Right cardiac atrium (tissue), 5 donors: ENCODE data around the gene BCL6. TPM values are rescaled to one million over a fixed set of nuclear protein-coding genes. Genes with fewer than 3 reads are reported as not detected.

Source experiments
- ATAC-seq, 2 donors: fragments of 200-7000 bp; cut with Tn5 transposase; one replicate each; pipeline versions ENCODE4 v1.8.0 to v1.9.1; 2020; ENCODE audit warnings: moderate library complexity in 2 of 2, mild to moderate bottlenecking in 1 of 2
- DNase-seq, 3 donors: peaks; one replicate each; pipeline ENCODE4 v3.0.0-alpha.2; 2020
- H3K27ac ChIP-seq: one replicate; pipeline ENCODE4 v1.5.1; 2013; ENCODE audit warnings: mild to moderate bottlenecking, low read length, control low read depth, moderate library complexity
- H3K27me3 ChIP-seq: one replicate; pipeline ENCODE4 v1.6.1; 2013; ENCODE audit not compliant: control insufficient read depth, insufficient read depth
- H3K4me1 ChIP-seq: one replicate; pipeline ENCODE4 v1.6.1; 2013; ENCODE audit warnings: low read length; ENCODE audit not compliant: control insufficient read depth, insufficient read depth
- H3K4me3 ChIP-seq: one replicate; pipeline ENCODE4 v1.5.1; 2013; ENCODE audit warnings: low read length, control low read depth
- H3K9me3 ChIP-seq: one replicate; pipeline ENCODE4 v1.6.1; 2013; ENCODE audit warnings: low read length; ENCODE audit not compliant: control insufficient read depth
- WGBS: extraction: QIAGEN DNeasy Blood & Tissue Kit; methylation state at CpG from one replicate; pipeline ENCODE4 v1.1.7; 2013; 5-methylcytosine and 5-hydroxymethylcytosine counted together
- intact Hi-C, 4 donors: fragments of 100-400 bp; cut with DNase I; formaldehyde crosslinking; loops; one replicate each; pipeline versions ENCODE4 v1.11.0 to v1.14.0; 2022 to 2023
- polyA plus RNA-seq: library from polyadenylated mRNA; stranded (reverse); fragments of 200-250 nt; gene quantifications from one replicate; pipeline ENCODE4 v1.2.3, GENCODE V29; 2013
- total RNA-seq, 4 donors: library from RNA; stranded (reverse); fragmentation: NEBNext Ultra II Directional; extraction: Animal tissue kit (Norgen Biotek cat#: 25700); gene quantifications; one replicate each; pipeline ENCODE4 v1.2.1, GENCODE V29; 2021
- donor health status: healthy with polysubstance abuse.
- donor health status: DM: no; HTN: yes; CAD: no.
- donor health status: DM: no; HTN: no; CAD: no.
- donor health status: DM: no; HTN: yes; CAD: no; lungs with severe emphysema.
- donor health status: DM: yes; HTN: yes; CAD: no.

The BCL6 gene
- total and polyA plus RNA-seq, 5 donors, result 45.8 to 77.3 (median 70.5) TPM

DNA sequence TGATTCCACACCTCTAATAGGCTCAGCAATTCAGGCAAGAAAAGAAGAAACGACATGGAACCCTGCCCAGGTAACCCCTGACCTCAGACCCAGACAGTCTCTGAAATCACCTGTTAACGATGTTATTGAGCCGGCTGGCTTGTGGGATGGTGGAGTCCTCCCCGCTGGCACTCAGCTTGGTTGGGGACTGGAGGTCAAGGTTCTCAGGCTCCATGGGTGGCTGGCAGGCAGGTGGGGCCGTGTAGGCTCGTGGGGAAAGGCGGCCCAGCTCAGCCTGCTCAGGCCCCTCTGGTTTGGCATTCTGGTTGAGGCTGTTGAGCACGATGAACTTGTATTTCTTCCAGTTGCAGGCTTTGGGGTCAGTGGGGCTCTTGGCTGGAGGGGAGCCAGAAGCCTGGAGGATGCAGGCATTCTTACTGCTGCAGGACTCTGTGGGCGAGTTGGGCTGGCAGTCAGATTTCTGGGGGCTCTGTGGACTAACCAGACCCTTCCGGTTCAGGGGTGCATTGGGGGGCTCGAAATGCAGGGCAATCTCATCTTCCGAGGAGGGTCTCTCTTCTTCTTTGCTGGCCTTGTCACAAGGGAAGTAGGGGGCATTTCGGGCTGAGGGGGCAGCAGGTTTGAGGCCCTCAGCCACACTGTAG, 16.2 kb downstream of the BCL6 start:
- H3K4me1 ChIP-seq, result no peaks in the 10 kb centered on the region
- intact Hi-C loops, result no loop called here

DNA sequence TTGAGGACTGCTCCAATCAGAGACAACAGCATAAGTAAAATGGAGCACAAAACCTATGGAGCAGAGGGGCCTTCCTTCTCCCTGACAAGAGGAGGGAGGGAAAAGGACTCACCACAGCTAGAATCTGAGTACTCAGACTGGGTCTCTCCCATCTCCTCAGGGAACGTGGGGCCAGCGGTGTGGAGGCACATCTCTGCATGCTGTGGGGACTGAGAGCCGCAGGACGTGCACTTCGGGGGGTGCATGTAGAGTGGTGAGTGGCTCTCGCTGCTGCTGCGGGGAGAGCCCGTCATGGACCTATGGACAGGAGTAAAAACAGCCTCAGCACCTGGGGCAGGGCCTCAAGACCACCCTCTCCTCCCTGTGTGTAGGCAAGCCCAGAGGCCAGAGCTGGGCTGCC, 17.0 kb downstream of the BCL6 start:
- 96% methylated on average over 8 of the region's 8 CpGs for WGBS
- intact Hi-C loops, result no loop called here
- DNase-seq, result peak in 1 of 3 donors; percentile 37

More for the DNA sequence above, 16.2 kb downstream of the BCL6 start:
- DNase-seq, result peak in 2 of 3 donors; percentile 38 to 55
- Histone ChIP-seq H3K27me3 (no peaks in the 10 kb centered on the region), H3K27ac (no peak overlapping the region), H3K4me3 (no peak overlapping the region), H3K9me3 (no peaks in the 10 kb centered on the region)
- ATAC-seq, result no peak
- WGBS, result 89% methylated on average over 13 of the region's 13 CpGs

DNA sequence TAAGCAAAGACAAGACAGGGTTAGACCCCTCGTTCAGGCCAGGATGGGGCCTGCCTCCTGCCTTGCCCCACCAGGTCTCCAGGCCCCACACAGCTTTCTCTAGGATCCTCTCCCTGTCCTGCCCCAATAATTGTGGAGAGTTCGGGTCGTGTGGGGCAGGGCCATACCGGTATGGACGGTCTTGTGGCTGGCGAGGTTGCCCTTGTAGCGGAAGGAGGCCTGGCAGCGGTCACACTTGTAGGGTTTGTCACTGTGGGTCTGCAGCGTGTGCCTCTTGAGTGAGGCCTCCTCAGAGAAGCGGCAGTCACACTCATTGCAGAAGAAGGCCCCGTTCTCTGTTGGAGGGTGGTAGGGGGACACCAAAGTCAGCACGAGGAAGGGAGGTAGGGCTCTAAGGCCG, 18.7 kb downstream of the BCL6 start:
- intact Hi-C loops, result no loop called here
- DNase-seq (peak in 1 of 3 donors; percentile 41), ATAC-seq (no peak)
- no peaks in the 10 kb centered on the region for H3K9me3 ChIP-seq
- no peak overlapping the region for H3K27ac ChIP-seq
- no peaks in the 10 kb centered on the region for H3K4me1 ChIP-seq
- no peaks in the 10 kb centered on the region for H3K27me3 ChIP-seq
- 93% methylated on average over 13 of the region's 13 CpGs for WGBS
- no peak overlapping the region for H3K4me3 ChIP-seq

More for the DNA sequence above, 17.0 kb downstream of the BCL6 start:
- Histone ChIP-seq H3K4me3 (no peak overlapping the region), H3K27me3 (no peaks in the 10 kb centered on the region), H3K27ac (no peak overlapping the region), H3K9me3 (no peaks in the 10 kb centered on the region), H3K4me1 (no peaks in the 10 kb centered on the region)
- no peak for ATAC-seq

DNA sequence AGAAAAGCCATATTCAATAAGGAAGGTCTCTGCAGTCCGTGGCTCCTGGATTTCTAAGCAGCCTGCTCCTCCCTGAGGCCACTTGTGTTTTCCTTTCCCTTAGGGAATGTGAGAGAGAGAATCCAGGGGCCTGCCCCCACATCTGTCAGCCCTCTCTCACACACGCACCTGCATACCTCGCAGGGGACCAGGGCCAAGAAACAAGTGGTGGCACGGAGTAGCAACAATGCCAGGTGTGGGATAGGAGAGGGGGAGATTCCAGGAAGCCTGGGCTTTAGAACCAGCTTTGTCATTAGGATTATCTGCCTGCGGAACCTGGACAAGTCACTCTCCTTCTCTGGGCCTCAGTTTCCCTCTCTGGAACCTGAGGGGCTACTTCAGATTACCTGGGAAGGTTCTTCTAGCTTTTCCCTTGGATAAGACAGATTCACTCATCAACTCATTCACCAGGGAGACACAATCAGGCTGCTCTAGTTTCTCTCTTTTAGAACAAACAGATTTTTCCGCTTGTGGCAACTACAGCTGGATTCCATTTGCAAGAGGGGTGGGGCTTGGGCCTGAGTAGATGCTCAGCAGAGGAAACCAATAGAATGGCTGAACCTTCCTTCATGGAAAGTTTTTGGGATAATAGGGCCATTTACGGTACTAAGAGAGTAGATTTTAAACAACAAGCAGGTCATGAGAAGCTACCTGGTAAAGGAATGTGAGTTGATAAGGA, 19.5 kb downstream of the BCL6 start:
- Histone ChIP-seq H3K4me3 (no peak overlapping the region), H3K4me1 (no peaks in the 10 kb centered on the region), H3K27ac (no peak overlapping the region), H3K27me3 (no peaks in the 10 kb centered on the region), H3K9me3 (no peaks in the 10 kb centered on the region)
- ATAC-seq (no peak), DNase-seq (no peak)
- intact Hi-C loops, result no loop called here
- WGBS, result 85% methylated on average over 7 of the region's 7 CpGs

DNA sequence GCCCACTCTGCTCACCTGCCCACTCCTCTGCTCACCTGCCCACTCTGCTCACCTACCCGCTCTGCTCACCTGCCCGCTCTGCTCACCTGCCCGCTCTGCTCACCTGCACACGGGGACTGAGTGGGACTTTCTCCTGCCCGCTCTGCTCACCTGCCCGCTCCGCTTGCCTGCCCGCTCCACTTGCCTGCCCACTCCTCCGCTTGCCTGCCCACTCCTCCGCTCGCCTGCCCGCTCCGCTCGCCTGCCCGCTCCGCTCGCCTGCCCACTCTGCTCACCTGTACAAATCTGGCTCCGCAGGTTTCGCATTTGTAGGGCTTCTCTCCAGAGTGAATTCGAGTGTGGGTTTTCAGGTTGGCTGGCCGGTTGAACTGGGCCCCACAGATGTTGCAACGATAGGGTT, 20.0 kb downstream of the BCL6 start:
- Histone ChIP-seq H3K4me1 (no peaks in the 10 kb centered on the region), H3K27me3 (no peaks in the 10 kb centered on the region), H3K9me3 (no peaks in the 10 kb centered on the region), H3K4me3 (no peak overlapping the region), H3K27ac (no peak overlapping the region)
- WGBS, result 91% methylated on average over 22 of the region's 22 CpGs
- intact Hi-C loops, result no loop called here
- peak in 2 of 3 donors; percentile 33 to 42 for DNase-seq
- peak; percentile 8 to 17 for ATAC-seq

DNA sequence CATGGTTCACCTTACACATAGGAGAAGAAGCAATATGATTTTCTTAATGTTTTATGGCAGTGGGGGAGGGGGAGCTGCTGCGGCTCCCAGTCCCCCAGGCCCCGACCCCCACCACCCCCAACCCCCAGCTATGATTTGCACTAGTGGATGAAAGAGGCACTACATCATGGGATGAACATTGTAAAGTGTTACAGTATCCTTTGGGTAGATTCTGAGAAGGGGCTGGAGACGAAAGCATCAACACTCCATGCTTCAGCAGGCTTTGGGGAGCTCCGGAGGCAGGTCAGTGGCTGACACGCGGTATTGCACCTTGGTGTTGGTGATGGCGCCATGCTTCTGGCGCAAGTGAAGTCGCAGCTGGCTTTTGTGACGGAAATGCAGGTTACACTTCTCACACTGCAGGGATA, 23.1 kb downstream of the BCL6 start:
- WGBS, result 89% methylated on average over 10 of the region's 10 CpGs
- no peak overlapping the region for H3K4me3 ChIP-seq
- H3K4me1 ChIP-seq, result no peaks in the 10 kb centered on the region
- no peaks in the 10 kb centered on the region for H3K9me3 ChIP-seq
- no peak overlapping the region for H3K27ac ChIP-seq
- no peak for ATAC-seq
- DNase-seq, result no peak
- intact Hi-C loops, result no loop called here
- no peaks in the 10 kb centered on the region for H3K27me3 ChIP-seq

DNA sequence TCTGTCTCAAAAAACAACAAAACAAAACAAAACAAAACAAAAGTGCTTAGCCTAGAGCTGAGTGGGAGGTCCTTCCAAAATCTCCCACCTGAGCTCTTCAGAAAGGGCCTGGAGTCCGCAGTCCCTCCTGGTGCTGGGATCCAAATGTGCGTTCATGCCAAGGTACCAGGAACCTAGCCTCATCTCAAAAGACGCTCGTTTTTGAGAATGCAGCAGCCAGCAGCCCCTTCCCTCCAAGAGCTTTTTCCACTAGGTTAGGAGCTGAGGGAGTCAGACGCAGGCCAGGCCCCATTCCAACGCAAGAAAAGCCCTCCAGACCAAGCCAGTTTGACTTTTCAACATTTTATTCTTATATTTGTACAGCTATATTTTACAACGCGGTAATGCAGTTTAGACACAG, 24.2 kb downstream of the BCL6 start:
- Histone ChIP-seq H3K9me3 (no peaks in the 10 kb centered on the region), H3K27ac (no peak overlapping the region), H3K4me1 (no peaks in the 10 kb centered on the region), H3K4me3 (no peak overlapping the region), H3K27me3 (no peaks in the 10 kb centered on the region)
- intact Hi-C loops, result no loop called here
- DNase-seq (no peak), ATAC-seq (no peak)
- 92% methylated on average over 8 of the region's 8 CpGs for WGBS

DNA sequence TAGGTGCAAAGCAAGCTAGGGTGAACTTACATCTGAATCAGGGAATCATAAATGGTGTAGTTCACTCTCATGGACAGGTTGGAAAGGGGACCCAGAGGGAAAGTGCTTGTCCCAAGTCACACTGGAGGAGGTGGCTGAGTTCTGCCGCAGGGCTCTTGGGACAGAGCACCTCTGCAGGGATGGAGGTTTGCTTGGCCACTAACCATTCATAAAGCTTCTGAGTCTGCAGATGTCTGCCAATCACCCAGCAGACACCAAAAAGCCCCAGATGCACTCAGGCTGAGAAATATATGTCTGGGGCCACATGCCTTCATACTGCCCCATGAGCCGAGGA, 25.0 kb downstream of the BCL6 start:
- Histone ChIP-seq H3K27ac (no peak overlapping the region), H3K9me3 (no peaks in the 10 kb centered on the region), H3K4me1 (no peaks in the 10 kb centered on the region), H3K4me3 (no peak overlapping the region), H3K27me3 (no peaks in the 10 kb centered on the region)
- no peak for DNase-seq
- intact Hi-C loops, result no loop called here
- WGBS, result 93% methylated on average over 2 of the region's 2 CpGs
- ATAC-seq, result no peak

DNA sequence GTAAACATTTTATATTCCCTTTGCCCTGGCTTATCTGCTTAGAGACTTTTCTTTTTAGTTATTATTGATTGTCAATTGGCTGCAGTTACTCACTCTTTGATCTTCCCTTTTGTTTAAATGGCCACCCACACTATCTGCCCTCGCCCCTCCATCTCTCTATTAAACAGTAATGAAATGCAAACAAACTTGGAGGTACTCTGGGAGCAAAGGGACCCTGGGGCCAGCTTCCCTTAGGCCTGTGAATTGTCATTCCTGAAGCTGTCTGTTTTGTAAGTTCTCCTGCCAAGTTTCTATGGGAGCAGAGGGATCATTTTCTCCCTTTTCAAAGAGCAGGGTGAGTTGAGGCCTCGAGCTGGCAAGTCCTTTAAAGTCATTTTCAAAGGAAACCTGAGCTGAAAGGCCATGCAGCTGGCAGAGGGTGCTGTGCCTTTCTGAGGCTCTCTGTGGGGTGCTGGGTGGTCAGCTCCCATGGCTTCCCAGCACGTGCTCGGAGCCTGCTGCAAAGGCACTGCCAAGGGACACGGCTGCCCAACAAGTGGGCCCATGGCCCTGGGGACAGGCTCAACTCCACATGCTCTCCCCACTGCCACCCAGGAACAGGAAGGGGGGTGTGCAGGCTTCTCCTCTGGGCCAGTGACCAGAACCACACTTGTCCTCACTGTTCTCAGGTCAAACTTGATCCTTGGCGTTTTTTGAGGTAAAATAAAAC, 25.5 kb downstream of the BCL6 start:
- Histone ChIP-seq H3K4me1 (no peaks in the 10 kb centered on the region), H3K9me3 (no peaks in the 10 kb centered on the region), H3K27me3 (no peaks in the 10 kb centered on the region), H3K4me3 (no peak overlapping the region), H3K27ac (no peak overlapping the region)
- ATAC-seq, result peak; percentile 47 to 59
- intact Hi-C loops, result loop anchor here in 1 of 4 donors (10.0 kb wide), 1 partner anchor 405 kb away; no protein-coding TSS in a partner anchor
- DNase-seq, result peak in 1 of 3 donors; percentile 64
- WGBS, result 65% methylated on average over 6 of the region's 6 CpGs

DNA sequence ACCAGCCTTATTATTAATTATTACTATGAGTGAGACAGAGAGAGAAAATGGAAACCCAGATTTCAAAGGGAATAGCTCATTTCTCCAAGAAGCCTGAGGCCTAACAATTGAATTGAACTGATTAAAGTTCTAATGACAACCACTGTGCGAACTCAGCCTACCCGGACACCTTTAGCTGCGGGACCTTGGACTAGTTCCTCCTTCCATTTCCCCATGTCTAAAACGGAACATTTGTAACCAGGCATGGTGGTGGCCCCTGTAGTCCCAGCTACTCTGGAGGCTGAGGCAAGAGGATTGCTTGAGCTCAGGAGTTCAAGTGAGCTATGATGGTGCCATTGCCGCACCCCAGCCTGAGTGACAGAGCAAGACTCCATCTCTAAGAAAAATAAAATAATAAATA, 26.5 kb downstream of the BCL6 start:
- intact Hi-C loops, result loop anchor here in 1 of 4 donors (10.0 kb wide), 1 partner anchor 404 kb away; no protein-coding TSS in a partner anchor
- WGBS, result 95% methylated on average over 5 of the region's 5 CpGs
- no peak overlapping the region for H3K27ac ChIP-seq
- H3K27me3 ChIP-seq, result no peaks in the 10 kb centered on the region
- DNase-seq (no peak), ATAC-seq (no peak)
- no peaks in the 10 kb centered on the region for H3K4me1 ChIP-seq
- H3K9me3 ChIP-seq, result no peaks in the 10 kb centered on the region
- H3K4me3 ChIP-seq, result no peak overlapping the region

DNA sequence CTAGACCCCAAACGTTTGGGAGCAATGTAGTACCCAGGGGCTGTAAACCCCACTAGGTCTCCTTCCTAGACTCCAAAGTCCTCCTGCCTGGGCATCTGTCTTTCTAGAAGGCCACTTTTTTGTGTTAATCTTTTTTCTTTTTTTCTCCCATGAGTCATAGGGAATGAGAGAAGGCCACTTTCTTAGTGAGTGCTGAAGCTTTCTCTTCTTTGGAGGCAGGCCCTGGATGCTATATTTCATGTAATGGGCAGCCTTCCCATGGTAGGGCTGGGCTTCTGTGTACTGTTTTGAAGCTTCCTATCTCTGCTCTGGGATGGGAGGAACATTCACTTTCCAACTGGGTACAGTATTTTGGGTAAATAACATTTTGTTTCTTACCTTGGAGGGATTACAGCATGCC, 27.7 kb downstream of the BCL6 start:
- ATAC-seq (no peak), DNase-seq (no peak)
- H3K27me3 ChIP-seq, result no peaks in the 10 kb centered on the region
- H3K27ac ChIP-seq, result no peak overlapping the region
- H3K9me3 ChIP-seq, result no peaks in the 10 kb centered on the region
- WGBS, result 48% methylated on average over 1 of the region's 1 CpG
- no peak overlapping the region for H3K4me3 ChIP-seq
- H3K4me1 ChIP-seq, result no peaks in the 10 kb centered on the region
- intact Hi-C loops, result loop anchor here in 1 of 4 donors (10.0 kb wide), 1 partner anchor 403 kb away; no protein-coding TSS in a partner anchor
